GM15510 (cell line): ENCODE measurements around the gene BRI3.

ENCODE experiments used
- POLR2A ChIP-seq: IDR thresholded peaks from 3 replicates; pipeline ENCODE4 v1.6.1; 2011; ENCODE audit warnings: borderline replicate concordance; ENCODE audit not compliant: insufficient read length; ENCODE audit errors: extremely low read depth

The BRI3 gene

DNA sequence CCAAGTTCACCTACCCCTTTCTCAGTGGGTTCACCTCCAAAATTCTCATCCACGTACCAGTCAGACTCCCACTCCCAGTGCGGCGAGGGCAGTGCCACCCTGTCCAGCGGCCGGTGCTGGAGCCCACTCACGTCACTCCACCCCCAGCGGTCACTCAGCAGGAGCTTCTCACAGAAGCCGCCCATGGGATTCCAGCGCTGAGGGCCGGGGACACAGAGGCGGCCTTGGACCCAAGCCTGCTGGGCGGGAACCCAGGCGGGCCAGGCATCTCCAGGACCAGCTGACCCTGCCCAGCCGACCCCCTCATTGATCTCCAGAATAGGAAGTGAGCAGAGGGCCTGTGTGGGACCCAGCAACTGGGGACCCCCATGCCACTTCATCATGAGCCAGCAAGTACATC is 36.6 kb upstream of the BRI3 start:
- no peak for TF ChIP-seq POLR2A

DNA sequence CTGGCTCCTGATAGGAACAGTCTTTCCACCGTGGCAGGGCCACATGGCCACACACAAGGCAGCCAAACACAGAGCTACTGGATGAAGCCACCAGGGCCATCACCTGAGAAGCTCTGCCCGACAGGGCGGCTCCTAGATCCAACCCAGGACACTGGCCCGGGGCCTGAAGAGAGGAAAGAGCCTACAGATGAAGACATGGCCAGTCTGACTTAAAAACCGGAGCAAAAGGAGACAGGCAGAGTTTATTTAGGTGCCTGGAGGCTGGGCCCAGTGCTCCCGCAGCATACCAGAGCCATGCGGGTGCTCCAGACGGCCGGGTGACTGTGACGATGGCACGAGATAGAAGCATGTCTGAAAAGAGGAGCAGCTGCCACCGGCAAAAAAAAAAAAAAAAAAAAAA is 33.3 kb upstream of the BRI3 start:
- no peak for TF ChIP-seq POLR2A

DNA sequence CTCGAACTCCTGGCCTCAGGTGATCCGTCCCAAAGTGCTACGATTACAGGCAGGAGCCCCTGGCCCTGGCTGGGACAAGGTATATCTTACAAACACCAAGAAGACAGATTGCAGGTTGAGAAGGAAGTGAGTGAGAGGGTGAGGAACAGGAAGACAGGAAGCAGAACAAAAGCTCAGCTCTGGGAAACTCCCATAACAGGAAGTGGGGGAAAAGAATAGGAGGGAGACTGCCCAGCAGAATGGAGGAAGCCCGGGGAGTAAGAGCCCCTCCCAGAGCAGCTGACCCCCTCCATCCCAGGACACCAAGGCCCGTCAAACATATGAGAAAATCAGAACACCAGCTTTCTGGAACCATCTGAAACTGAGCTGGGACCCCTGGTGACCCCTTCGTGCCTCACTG is 32.4 kb upstream of the BRI3 start:
- no peak for TF ChIP-seq POLR2A

DNA sequence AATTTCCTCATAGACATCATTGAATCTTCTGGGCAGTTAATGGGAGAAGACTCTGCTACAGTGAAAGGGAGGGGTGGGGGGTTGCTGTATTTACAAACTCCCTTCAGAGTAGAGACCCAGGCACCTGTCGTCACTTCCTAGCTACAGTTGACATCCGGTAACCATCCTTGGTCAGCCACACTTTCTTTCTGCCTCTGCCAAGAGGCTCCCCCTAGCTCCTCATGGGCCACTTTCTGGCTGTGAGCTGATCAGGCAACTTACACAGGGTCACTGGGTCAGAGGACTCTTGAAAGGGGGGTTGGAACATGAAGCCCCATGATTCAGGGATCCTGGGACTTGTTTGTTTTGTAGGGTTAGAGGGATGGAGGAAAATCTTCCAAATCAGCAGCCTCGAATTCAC is 30.7 kb upstream of the BRI3 start:
- no peak for TF ChIP-seq POLR2A

DNA sequence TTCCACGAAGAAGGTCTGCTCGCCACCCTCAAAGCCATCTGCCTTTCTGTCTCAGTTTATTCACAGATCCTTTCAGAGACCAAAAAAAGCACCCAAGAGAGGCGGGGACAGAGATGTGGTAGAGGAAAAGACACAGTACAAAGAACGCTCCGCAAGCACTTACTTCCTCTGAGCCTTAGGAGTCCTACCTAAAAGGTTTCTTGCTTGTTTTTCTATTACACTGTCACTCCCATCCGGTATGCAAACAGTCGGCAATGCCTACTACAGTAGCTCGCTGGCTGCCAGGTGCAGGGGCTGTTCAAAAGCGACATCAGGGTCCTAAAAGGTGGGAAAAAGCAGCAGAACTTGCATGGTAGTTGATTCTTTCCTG is 30.3 kb upstream of the BRI3 start:
- no peak for TF ChIP-seq POLR2A

DNA sequence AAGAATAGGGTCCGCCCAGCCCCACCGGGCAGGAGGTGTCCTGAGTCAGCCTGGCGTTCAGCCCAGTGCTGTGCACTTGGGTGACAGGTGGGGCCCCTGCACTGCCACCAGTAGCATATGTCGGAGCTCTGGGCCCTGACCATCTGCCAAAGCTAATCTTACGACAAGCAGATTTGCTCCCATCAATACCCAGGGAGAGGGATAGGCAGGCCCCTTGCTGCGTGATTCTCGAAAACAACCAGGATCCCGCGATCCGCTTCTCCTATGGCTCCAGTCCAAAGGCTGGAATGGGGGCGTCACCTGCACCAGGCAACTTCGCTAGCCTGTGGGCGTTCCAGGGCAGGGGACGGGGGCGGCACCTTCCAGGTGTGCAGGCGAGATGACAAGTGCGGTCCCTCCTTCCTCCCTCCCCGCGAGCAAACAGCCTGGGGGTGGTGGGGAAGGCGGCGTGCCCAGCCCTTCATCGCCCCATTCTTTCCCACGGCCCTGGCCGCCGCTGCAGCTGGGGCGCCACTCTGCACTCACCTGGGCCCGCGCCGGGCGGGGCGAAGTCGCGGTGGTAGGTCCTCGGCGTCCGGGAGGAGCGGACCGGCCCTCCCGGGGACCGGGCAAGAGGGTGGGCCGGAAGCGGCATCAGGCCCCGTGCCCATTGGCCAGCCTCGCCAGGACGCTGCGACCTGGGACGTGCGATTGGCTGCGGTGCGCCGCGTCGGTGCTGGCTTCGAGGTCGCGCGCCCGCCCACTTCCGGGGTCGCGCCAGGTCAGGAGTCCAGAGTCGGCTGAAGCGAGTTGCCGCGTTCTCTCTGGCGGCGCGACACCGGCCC is 29.7 kb upstream of the BRI3 start, which contains the start of gene TECPR1:
Gene TECPR1, minus strand, starts transcription at position 632 of the 824 bp plus-strand sequence. CDS start 6,086 bp downstream, outside the sequence.
- TF ChIP-seq POLR2A = peak; percentile 65

DNA sequence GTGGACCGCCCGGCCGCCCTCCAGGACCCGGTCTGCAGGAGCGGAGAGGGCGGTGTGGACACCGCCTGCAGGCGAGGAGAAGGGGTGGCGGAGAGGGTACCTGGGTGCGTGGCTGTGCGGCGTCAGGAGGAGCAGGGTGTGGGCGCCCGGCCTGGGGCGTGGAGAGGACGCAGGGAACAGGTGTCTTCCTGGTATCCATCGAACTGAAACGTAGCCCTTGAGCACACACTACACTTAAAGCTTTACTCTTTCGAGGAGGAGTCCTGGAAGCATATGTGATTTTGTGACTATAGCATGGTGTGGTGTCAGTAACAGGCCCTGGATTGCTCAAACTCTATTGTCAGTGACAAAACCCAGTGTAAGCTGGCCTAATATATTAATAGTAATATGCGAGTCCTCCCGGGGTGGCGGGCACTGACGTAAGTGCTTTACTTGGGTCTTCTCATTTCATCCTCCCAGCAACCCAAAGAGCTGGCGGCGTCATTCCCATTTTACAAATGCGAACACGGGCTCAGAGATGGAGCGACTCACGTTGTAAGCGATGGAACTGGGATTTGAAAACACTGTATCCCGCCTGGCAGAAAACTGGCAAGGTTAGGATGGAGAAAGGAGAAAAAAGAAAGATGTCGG is 28.9 kb upstream of the BRI3 start:
- TF ChIP-seq POLR2A = no peak

DNA sequence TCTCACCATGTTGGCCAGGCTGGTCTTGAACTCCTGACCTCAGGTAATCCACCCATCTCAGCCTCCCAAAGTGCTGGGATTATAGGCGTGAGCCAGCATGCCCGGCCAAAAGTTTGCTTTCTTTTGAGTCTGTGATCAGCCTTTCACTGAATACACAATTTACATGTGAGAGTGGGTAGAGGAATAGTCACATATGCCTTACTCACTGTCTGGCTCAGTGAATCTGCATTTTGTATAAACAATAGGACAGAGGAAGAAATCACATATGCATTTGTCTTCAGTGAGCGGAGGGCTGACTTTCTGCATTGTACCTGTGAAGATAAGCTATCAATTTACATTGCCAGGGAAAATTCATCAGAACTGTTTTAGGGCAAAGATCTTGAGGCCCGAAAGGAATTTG is 27.0 kb upstream of the BRI3 start:
- TF ChIP-seq POLR2A = no peak

DNA sequence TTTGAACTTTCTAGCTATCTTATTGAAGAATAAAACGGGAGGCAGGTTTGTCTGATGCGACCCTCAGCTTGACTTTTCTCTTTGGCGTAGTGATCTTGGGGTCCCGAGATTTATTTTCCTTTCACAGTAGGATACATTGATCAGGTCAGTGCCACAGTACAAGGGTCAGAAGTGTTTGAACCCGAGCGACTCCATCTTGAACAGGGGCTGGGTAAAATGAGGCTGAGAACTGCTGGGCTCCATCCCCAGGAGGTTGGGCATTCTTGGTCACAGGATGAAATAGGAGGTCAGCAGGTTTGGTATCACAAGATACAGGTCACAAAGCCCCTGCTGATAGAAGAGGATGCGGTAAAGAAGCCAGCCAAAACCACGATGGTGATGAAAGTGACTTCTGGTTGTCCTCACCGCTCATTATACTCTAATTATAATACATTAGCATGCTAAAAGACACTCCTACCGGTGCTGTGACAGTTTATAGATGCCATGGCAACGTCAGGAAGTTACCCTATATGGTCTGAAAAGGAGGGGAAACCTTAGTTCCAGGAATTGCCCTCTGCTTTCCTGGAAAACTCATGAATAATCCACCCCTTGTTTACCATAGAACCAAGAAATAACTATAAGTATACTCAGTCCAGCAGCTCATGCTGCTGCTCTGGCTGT is 26.4 kb upstream of the BRI3 start:
- TF ChIP-seq POLR2A = no peak

DNA sequence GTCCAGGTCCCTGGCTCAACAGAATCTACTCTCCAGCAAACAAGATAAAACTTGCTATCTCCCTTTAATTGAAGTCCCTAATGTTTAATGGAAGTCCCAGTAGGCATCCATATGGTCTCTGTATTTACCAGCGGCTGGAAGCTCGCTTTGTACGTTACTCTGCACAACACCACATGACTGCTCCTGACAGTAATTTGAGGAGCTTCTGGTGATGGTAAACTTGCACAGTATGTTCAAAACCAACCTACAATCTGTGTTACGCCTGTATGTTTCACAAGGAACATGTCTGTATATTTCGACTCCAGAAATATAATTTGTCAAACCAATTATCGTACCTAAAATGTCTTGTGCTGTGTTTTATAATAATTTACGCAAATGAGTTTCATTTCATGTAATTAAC is 25.1 kb upstream of the BRI3 start:
- TF ChIP-seq POLR2A = no peak

DNA sequence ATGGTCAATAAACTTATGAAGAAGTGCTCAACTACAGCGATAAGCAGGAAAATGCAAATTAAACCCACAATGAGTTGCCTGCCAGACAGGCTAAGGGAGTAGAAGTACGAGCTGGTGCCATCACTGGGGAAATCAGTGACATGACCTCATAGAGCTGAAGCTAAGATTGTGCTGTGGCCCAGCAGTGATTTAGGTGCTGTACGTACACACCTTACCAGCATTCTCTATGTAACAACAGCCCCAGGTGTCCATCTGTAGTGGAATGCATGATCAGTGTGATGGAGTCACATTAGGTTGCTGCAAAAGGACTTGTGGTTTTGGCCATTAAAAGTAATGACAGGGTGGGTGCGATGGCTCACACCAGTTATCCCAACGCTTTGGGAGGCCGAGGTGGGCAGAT is 23.8 kb upstream of the BRI3 start:
- no peak for TF ChIP-seq POLR2A

DNA sequence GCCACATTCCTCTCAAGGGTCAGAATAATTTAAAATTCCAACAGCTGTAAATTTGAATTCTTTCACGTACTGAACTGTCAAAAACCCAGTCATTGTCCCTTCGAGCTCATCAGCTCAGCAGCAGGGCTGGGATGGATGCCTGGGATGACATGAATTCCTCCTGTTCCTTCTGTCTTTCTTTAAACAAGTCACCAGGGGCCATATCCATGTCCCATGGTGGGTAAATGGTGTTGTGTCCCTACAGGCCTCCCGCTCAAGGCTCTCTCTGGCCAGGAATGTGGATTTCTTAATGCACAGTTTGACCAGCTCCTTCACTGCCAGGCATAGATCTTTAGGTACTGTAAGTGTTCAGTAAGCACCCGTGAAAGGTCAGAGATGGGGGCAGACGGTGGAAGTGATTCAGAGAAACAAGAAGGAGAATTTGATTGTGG is 15.6 kb upstream of the BRI3 start:
- no peak for TF ChIP-seq POLR2A

DNA sequence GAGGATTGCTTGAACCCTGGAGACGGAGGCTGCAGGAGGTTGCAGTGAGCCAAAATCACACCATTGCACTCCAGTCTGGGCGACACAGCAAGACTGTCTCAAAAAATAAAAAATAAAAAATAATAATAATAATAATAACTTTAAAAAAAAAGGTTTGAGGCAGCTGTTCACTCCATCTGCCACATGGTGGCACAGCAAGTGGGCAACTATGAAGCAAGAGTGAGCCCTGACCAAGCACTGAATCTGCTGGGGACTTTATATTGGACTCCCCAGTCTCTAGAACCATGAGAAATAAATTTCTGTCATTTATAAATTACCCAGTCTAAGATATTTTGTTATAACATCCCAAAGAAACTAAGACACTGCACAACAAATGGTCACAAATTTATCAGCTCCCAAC is 14.6 kb upstream of the BRI3 start:
- TF ChIP-seq POLR2A = no peak

DNA sequence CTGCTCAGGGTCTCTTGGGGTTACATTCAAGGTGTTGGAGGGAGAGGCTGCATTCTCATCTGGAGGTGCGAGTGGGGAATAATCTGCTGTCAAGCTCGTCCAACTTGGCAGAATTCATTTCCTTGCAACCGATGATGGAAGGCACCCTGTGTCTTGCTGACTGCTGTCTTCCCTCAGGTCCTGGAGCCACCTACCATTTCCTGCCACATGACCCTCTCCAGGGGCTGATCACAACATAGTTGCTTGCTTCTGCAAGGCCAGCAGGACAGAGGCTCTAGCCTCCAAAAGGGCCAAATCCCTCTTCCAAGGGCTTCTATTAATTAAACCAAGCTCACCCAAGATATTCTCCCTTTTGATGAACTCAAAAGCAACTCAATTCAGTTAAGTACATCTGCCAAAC is 14.2 kb upstream of the BRI3 start:
- TF ChIP-seq POLR2A = no peak

DNA sequence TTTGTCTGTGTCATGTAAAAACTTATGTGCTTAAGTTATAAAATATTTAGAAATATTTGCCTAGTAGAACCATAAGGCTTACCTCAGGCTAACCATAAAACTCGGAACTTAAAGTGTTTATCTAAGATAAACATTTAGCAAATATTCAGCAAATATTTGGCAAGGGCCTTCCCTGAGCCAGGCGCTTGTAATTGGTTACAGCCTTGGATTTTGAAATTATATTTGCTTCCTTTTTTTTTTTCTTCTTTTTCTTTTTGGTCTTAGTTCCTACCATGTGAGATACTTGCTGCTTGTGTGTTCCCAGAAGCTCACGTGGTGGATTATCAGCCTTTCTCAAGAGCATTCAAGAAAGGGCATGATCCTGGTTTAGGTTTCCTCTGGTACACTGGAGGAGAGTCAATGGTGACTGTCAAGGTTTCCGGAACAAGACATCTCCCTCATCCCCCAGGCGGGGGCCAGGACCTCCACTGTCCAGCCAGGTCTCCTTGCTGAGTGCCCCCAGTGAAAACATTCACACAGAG is 5.2 kb upstream of the BRI3 start:
- no peak for TF ChIP-seq POLR2A
